Testis (tissue), 3 donors: ENCODE measurements around the gene PIK3C3. TPM values are rescaled to one million over a fixed set of nuclear protein-coding genes. Genes with fewer than 3 reads are reported as not detected.

Experiments used
- DNase-seq: peaks from one replicate; pipeline ENCODE4 v3.0.0-alpha.2; 2019
- H3K27ac ChIP-seq, 2 donors: fragments of 200-600 bp; sonication (generic); one replicate each; pipeline ENCODE4 v1.5.1; 2019
- H3K27me3 ChIP-seq: fragments of 200-600 bp; sonication (generic); one replicate; pipeline ENCODE4 v1.5.1; 2019
- H3K36me3 ChIP-seq: fragments of 200-600 bp; sonication (generic); one replicate; pipeline ENCODE4 v1.5.1; 2017; ENCODE audit warnings: low read depth; ENCODE audit errors: missing control alignments
- H3K4me1 ChIP-seq: fragments of 200-600 bp; sonication (generic); one replicate; pipeline ENCODE4 v1.5.1; 2019
- H3K4me3 ChIP-seq, 2 donors: fragments of 200-600 bp; sonication (generic); one replicate each; pipeline ENCODE4 v1.5.1; 2017 to 2019
- H3K9me3 ChIP-seq: fragments of 200-600 bp; sonication (generic); one replicate; pipeline ENCODE4 v1.5.1; 2017
- POLR2A ChIP-seq: fragments of 450-650 bp; IDR thresholded peaks from one replicate; pipeline ENCODE4 v1.6.1; 2017; ENCODE audit warnings: antibody characterized with exemption, mild to moderate bottlenecking, moderate library complexity
- WGBS, 2 donors: methylation state at CpG; one replicate each; pipeline ENCODE4 v1.1.5; 2018; 5-methylcytosine and 5-hydroxymethylcytosine counted together
- intact Hi-C: fragments of 100-400 bp; cut with DNase I; formaldehyde crosslinking; loops from one replicate; pipeline ENCODE4 v1.15.1; 2023; ENCODE audit warnings: low total_unique reads
- polyA plus RNA-seq: library from polyadenylated mRNA; stranded (reverse); fragments of 350-450 nt; fragmentation: Illumina TruSeq; extraction: RNeasy Lipid Tissue Mini Kit (QIAGEN cat#74804); gene quantifications from one replicate; pipeline ENCODE4 v1.2.3, GENCODE V29; 2014; ENCODE audit warnings: low read depth, low replicate concordance; ENCODE audit not compliant: insufficient read depth
- total RNA-seq, 2 donors: library from RNA; depleted of rRNA; stranded (reverse); fragments of >200 nt; gene quantifications; one replicate each; pipeline ENCODE4 v1.2.3, GENCODE V29; 2016
- TF ChIP-seq, protein P1 (sequence below), 3 experiments: fragments of 450-650 bp in 2 of 3; fragments of 200-600 bp in 1 of 3; sonication (generic) in 1 of 3; IDR thresholded peaks; one replicate each; pipeline ENCODE4 v1.5.1; 2016 to 2019; ENCODE audit warnings: antibody characterized with exemption in 3 of 3, mild to moderate bottlenecking in 2 of 3, moderate library complexity in 1 of 3

Gene PIK3C3
- total and polyA plus RNA-seq, 3 donors from 2014 or later, result 56.8 to 94.1 (median 75.1) TPM

DNA sequence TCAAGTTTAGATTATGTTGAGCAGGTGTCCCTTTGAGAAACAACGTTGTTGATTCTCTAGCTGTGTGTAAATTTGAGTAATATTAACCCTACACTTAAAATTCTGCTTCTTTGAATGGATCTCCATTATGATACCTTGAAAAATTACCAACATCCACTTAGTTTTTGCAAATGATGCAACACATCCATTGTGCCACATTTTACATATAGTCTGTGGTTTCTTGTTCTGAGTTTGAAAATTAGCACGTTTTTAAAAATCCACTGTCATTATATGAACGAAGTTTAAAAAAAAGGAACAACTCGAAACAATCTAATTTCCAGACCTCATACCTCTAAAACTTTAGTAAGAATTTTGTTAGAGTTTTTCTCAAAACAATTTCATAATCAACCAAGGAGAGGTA, 37.7 kb downstream of the PIK3C3 start:
- no peak overlapping the region for H3K27ac ChIP-seq
- no peak for DNase-seq
- H3K4me1 ChIP-seq, result no peaks in the 10 kb centered on the region
- intact Hi-C loops, result no loop called here
- no peaks in the 10 kb centered on the region for H3K9me3 ChIP-seq
- TF ChIP-seq, protein P1, sequence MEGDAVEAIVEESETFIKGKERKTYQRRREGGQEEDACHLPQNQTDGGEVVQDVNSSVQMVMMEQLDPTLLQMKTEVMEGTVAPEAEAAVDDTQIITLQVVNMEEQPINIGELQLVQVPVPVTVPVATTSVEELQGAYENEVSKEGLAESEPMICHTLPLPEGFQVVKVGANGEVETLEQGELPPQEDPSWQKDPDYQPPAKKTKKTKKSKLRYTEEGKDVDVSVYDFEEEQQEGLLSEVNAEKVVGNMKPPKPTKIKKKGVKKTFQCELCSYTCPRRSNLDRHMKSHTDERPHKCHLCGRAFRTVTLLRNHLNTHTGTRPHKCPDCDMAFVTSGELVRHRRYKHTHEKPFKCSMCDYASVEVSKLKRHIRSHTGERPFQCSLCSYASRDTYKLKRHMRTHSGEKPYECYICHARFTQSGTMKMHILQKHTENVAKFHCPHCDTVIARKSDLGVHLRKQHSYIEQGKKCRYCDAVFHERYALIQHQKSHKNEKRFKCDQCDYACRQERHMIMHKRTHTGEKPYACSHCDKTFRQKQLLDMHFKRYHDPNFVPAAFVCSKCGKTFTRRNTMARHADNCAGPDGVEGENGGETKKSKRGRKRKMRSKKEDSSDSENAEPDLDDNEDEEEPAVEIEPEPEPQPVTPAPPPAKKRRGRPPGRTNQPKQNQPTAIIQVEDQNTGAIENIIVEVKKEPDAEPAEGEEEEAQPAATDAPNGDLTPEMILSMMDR (IDR thresholded peaks at IDR 0.05), result no peak
- no peak for TF ChIP-seq POLR2A
- no peak overlapping the region for H3K4me3 ChIP-seq
- WGBS, 2 donors, result 91% methylated on average over 4 of the region's 4 CpGs
- no peaks in the 10 kb centered on the region for H3K27me3 ChIP-seq
- no peaks in the 10 kb centered on the region for H3K36me3 ChIP-seq

DNA sequence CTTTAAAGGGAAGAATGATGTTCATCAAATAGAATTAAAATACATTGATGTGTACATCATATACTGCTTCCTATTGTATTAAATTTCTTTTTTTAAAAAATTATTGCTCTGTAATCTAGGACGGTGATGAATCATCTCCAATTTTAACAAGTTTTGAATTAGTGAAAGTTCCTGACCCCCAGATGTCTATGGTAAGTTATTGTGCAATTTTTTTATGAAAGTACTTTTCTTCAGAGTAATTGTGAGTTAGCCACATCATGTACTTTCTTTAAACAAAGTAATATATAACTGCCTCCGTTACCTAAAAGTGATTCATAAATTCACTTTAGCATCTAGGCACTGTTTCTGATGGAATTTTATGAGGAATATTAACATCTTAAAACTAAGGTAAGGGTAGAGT, 38.1 kb downstream of the PIK3C3 start:
- TF ChIP-seq, protein P1 (IDR thresholded peaks at IDR 0.05), result no peak
- TF ChIP-seq POLR2A, result no peak
- WGBS, 2 donors, result 88 to 91% methylated on average over 2 of the region's 2 CpGs
- Histone ChIP-seq H3K27me3 (no peaks in the 10 kb centered on the region), H3K4me3 (no peak overlapping the region), H3K4me1 (no peaks in the 10 kb centered on the region), H3K9me3 (no peaks in the 10 kb centered on the region), H3K36me3 (no peaks in the 10 kb centered on the region), H3K27ac (no peak overlapping the region)
- no peak for DNase-seq
- intact Hi-C loops, result no loop called here

DNA sequence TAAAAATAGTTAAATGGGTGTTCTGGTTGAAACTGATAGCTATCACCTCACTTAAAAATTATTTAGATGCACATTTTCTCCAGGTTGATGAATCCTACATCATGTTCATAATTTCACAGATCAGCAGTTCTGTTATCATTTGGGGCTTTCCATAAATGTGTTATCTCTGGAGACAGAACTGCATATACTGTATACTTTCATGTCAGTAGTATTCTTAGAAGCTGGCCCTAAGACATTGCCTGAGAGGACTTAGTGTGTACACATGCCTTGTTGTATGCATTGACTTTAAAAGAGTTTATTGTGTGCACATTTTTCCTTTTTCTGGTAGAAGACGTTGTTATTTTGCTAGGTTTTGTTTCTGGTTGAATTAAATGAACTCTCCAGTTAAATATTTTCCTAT, 41.0 kb downstream of the PIK3C3 start:
- TF ChIP-seq, protein P1 (IDR thresholded peaks at IDR 0.05), result no peak
- TF ChIP-seq POLR2A, result no peak
- Histone ChIP-seq H3K27me3 (no peaks in the 10 kb centered on the region), H3K27ac (no peak overlapping the region), H3K36me3 (no peaks in the 10 kb centered on the region), H3K9me3 (no peaks in the 10 kb centered on the region), H3K4me1 (no peaks in the 10 kb centered on the region), H3K4me3 (no peak overlapping the region)
- intact Hi-C loops, result no loop called here
- 88 to 96% methylated on average over 1 of the region's 1 CpG for WGBS, 2 donors
- no peak for DNase-seq

DNA sequence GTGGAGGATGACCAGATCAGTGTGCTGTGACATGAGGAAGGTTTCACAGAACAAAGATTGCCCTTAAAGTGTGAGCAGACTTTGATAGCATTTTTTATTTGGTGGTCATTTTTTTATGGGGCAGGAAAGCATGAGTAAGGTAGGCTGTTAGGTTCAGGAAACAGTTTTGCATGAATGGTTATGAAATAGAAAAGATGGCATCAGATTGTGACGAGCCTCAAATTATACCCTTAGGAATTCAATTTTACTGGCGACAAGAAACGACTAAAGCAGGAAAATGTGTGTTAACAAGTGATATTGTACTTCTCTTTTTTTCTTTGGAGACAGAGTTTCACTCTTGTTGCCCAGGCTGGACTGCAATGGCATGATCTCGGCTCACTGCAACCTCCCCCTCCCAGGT, 44.7 kb downstream of the PIK3C3 start:
- H3K27me3 ChIP-seq, result no peaks in the 10 kb centered on the region
- no peak overlapping the region for H3K27ac ChIP-seq
- H3K9me3 ChIP-seq, result no peaks in the 10 kb centered on the region
- 87 to 89% methylated on average over 4 of the region's 4 CpGs for WGBS, 2 donors
- intact Hi-C loops, result no loop called here
- H3K4me3 ChIP-seq, result no peak overlapping the region
- no peak for TF ChIP-seq POLR2A
- TF ChIP-seq, protein P1 (IDR thresholded peaks at IDR 0.05), result no peak
- DNase-seq, result no peak
- no peaks in the 10 kb centered on the region for H3K36me3 ChIP-seq
- no peaks in the 10 kb centered on the region for H3K4me1 ChIP-seq

- Histone ChIP-seq H3K4me3 (no peak overlapping the region), H3K36me3 (no peaks in the 10 kb centered on the region), H3K4me1 (no peaks in the 10 kb centered on the region), H3K9me3 (no peaks in the 10 kb centered on the region), H3K27ac (no peak overlapping the region), H3K27me3 (no peaks in the 10 kb centered on the region)
- no peak for DNase-seq
- intact Hi-C loops, result no loop called here
- TF ChIP-seq POLR2A, result no peak
- TF ChIP-seq, protein P1 (IDR thresholded peaks at IDR 0.05), result no peak
- 71 to 80% methylated on average over 3 of the region's 3 CpGs for WGBS, 2 donors
Measured at GRCh38 chr18:42001801-42002200, 46.8 kb downstream of the PIK3C3 start.
